GM04503 (cell line): ENCODE data around the gene SPSB3.

ENCODE experiments used
- DNase-seq: peaks from one replicate; pipeline ENCODE4 v3.0.0-alpha.2; 2012; ENCODE audit warnings: low read depth

Gene SPSB3

GRCh38 chr16:1788708-1789100 is 6.3 kb upstream of the SPSB3 start:
- DNase-seq, result no peak

GRCh38 chr16:1788095-1788707 is 5.8 kb upstream of the SPSB3 start:
- DNase-seq, result no peak

GRCh38 chr16:1787322-1788094 is 5.1 kb upstream of the SPSB3 start:
- DNase-seq, result no peak

- DNase-seq, result no peak
Observed at GRCh38 chr16:1787056-1787321, 4.6 kb upstream of the SPSB3 start.

GRCh38 chr16:1786242-1787055 is 4.1 kb upstream of the SPSB3 start:
- DNase-seq, result no peak

GRCh38 chr16:1785846-1786170 is 3.4 kb upstream of the SPSB3 start:
- DNase-seq, result no peak

- no peak for DNase-seq
Observed at GRCh38 chr16:1784977-1785845, 2.8 kb upstream of the SPSB3 start.

- no peak for DNase-seq
Observed at GRCh38 chr16:1781758-1782407, 488 bp downstream of the SPSB3 start.

- DNase-seq, result no peak
Observed at GRCh38 chr16:1781254-1781653, 1.1 kb downstream of the SPSB3 start.

- no peak for DNase-seq
Observed at GRCh38 chr16:1780677-1781072, 1.7 kb downstream of the SPSB3 start.

GRCh38 chr16:1779741-1780676 is 2.4 kb downstream of the SPSB3 start:
- no peak for DNase-seq

- no peak for DNase-seq
Observed at GRCh38 chr16:1779234-1779701, 3.1 kb downstream of the SPSB3 start.

GRCh38 chr16:1778200-1779179 is 3.9 kb downstream of the SPSB3 start:
- no peak for DNase-seq

GRCh38 chr16:1777375-1778199 is 4.8 kb downstream of the SPSB3 start:
- DNase-seq, result no peak

- no peak for DNase-seq
Observed at GRCh38 chr16:1776991-1777374, 5.4 kb downstream of the SPSB3 start.

- DNase-seq, result no peak
Observed at GRCh38 chr16:1776672-1776955, 5.8 kb downstream of the SPSB3 start.

GRCh38 chr16:1775846-1776671 is 6.3 kb downstream of the SPSB3 start:
- no peak for DNase-seq
